Measurements from ENCODE around the gene CCDC13.

DNA sequence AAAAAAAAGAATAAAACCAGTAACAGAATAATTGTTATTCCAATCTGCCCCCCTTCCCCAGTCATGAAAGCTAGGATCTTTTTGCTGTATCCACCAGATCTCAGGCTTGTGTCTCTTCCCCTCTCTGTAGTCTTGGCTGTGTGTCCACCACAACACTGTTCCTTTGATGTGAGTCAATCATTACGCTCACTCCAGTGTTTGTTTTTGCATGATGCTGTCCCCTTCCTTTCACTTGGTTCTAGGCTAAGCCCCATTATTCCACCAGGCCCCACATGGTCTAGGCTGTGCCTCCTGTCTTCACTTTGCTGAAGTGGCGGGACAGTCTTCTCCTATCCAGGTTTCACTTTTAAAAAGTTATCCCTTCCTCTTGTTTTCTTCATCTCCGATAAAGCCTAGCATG is 49.8 kb upstream of the CCDC13 start:
- TF ChIP-seq CTCF (IDR thresholded peaks at IDR 0.05) (no peak), EZH2 (IDR thresholded peaks at IDR 0.05) (no peak), EZH2phosphoT487 (IDR thresholded peaks at IDR 0.05) (no peak)

All from neural progenitor cell (in vitro differentiated cells).